A673 (cell line): ENCODE measurements around the gene CFAP298. TPM values are rescaled to one million over a fixed set of nuclear protein-coding genes. Genes with fewer than 3 reads are reported as not detected.
A peak's percentile ranks its signal among the peaks of the same experiment; 100 is the strongest.

ENCODE experiments used
- BruUV-seq: library from RNA; stranded (reverse); fragments of 400-500 nt; replicated peaks from 2 replicates; lab custom pipeline; 2021; lab: Mats Ljungman, UMichigan
- CTCF ChIA-PET: fragments of 300-600 bp; sonication (Branson Sonifier 250); formaldehyde crosslinking; loops from one replicate; lab custom pipeline; 2022; ENCODE audit warnings: antibody characterized with exemption; lab: Charles Lee
- POLR2A ChIA-PET: fragments of 300-600 bp; sonication (Branson Sonifier 250); formaldehyde crosslinking; loops from one replicate; lab custom pipeline; 2022; ENCODE audit warnings: antibody characterized with exemption; ENCODE audit not compliant: low non-redundant PET; lab: Charles Lee
- DNase-seq: peaks from one replicate; pipeline ENCODE4 v3.0.0-alpha.2; 2015; ENCODE audit warnings: low spot score
- H3K27ac ChIP-seq: fragments of 200-600 bp; sonication (generic); 2 replicates; pipeline ENCODE4 v1.5.1; 2016; ENCODE audit warnings: mixed run types, low read depth, mild to moderate bottlenecking, mixed read lengths, antibody characterized with exemption, low read length; ENCODE audit not compliant: poor library complexity, severe bottlenecking
- H3K27me3 ChIP-seq: fragments of 200-600 bp; sonication (generic); replicated peaks from 2 replicates; pipeline ENCODE4 v1.6.1; 2017; ENCODE audit warnings: mixed run types, low read depth, mild to moderate bottlenecking, mixed read lengths, antibody characterized with exemption, low read length; ENCODE audit not compliant: insufficient read depth, poor library complexity
- H3K36me3 ChIP-seq: fragments of 200-600 bp; sonication (generic); 2 replicates; pipeline ENCODE4 v1.6.1; 2016; ENCODE audit warnings: mixed run types, mild to moderate bottlenecking, mixed read lengths, antibody characterized with exemption, low read length; ENCODE audit not compliant: insufficient read depth, poor library complexity, severe bottlenecking
- H3K4me1 ChIP-seq: fragments of 200-600 bp; sonication (generic); 2 replicates; pipeline ENCODE4 v1.6.1; 2017; ENCODE audit warnings: mixed run types, mild to moderate bottlenecking, mixed read lengths, antibody characterized with exemption, low read length; ENCODE audit not compliant: insufficient read depth, poor library complexity, severe bottlenecking
- H3K4me3 ChIP-seq: fragments of 200-600 bp; sonication (generic); 2 replicates; pipeline ENCODE4 v1.5.1; 2016; ENCODE audit warnings: low read depth, mixed run types, mild to moderate bottlenecking, mixed read lengths, low read length; ENCODE audit not compliant: poor library complexity, severe bottlenecking
- H3K9me3 ChIP-seq: fragments of 200-600 bp; sonication (generic); 2 replicates; pipeline ENCODE4 v1.6.1; 2016; ENCODE audit warnings: mixed run types, low read depth, mild to moderate bottlenecking, mixed read lengths, antibody characterized with exemption, low read length; ENCODE audit not compliant: poor library complexity, severe bottlenecking
- CTCF ChIP-seq: fragments of 300-800, 200-600 bp; sonication (generic); conservative IDR thresholded peaks from 2 replicates; pipeline ENCODE4 v1.5.1; 2017; ENCODE audit warnings: low read depth, mild to moderate bottlenecking, antibody characterized with exemption, low read length, moderate library complexity, mixed read lengths
- EZH2 ChIP-seq: fragments of 200-600 bp; sonication (generic); IDR thresholded peaks from 2 replicates; pipeline ENCODE4 v1.6.1; 2017; ENCODE audit warnings: borderline replicate concordance, low read depth, mild to moderate bottlenecking, mixed read lengths, antibody characterized with exemption, low read length; ENCODE audit not compliant: poor library complexity, severe bottlenecking
- intact Hi-C: fragments of 100-400 bp; cut with micrococcal nuclease; formaldehyde crosslinking; loops from one replicate; pipeline ENCODE4 v1.10.0; 2022; ENCODE audit not compliant: unreplicated experiment
- total RNA-seq: library from RNA; stranded (reverse); gene quantifications from 2 replicates; pipeline ENCODE4 v1.2.3, GENCODE V29; 2021

The CFAP298 gene
- total RNA-seq, 1 experiment from 2014 or later: 55.2 TPM

DNA sequence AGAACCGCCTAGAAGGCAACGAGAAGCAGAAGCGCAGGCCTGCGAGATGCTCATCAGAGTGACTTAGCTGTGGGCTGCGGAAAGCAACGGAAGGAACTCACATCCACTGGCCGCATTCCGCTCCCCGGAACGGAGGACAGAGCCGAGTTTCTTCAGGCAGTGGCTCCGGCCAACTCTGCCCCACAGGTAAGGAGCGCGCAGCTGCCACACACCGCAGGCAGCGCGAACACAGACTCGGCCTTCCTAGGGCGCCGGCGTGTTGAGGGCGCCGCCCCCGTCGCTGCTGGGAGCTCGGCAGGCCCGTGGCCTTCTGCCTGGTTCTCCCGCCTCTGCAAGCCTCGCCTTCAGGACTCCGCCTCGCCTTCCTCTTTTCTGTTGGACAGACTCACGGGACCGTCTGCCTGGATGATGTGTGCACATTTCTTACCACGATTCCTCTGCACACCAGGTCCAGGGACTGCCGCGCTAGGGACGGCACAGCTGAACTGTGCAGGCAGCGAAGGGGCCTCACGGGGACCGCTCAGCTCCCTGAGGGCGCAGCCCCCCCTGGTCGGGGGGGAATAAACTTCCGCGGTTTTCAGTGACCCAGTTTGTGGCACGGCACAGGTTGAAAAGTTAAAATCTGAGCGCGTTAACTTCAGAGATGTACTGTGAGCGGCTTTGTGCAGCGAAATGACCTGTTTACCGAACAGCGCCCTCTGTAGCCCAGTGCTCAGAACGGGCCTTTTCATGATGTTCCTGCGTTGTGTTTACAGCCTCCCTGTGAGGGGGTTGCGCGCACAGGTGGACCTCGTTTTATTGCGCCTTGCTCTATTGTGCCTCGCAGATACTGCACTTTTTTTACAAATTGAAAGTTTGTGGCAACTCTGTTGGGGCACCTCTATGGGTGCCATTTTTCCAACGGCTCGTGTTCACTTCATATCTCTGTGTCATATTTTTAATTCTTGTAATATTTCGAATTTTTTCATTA is 42.6 kb downstream of the CFAP298 start:
- Histone ChIP-seq H3K27ac (peak overlapping the region; percentile 41), H3K36me3 (no peaks in the 10 kb centered on the region), H3K4me1 (no peaks in the 10 kb centered on the region), H3K27me3 (no peaks in the 10 kb centered on the region), H3K9me3 (peaks cover 1% of the 10 kb centered on the region), H3K4me3 (peak overlapping the region; percentile 56)
- TF ChIP-seq EZH2 (no peak), CTCF (peak; percentile 93)
- CTCF ChIA-PET: interaction anchor here (0.7 to 1.3 kb wide), 3 partner anchors 31 to 208 kb away, joined by 3 to 6 read pairs (median 4); no protein-coding TSS in a partner anchor
- DNase-seq: peak; percentile 85
- BruUV-seq: no TSS peak
- POLR2A ChIA-PET: no interaction called here
- intact Hi-C loops: no loop called here

DNA sequence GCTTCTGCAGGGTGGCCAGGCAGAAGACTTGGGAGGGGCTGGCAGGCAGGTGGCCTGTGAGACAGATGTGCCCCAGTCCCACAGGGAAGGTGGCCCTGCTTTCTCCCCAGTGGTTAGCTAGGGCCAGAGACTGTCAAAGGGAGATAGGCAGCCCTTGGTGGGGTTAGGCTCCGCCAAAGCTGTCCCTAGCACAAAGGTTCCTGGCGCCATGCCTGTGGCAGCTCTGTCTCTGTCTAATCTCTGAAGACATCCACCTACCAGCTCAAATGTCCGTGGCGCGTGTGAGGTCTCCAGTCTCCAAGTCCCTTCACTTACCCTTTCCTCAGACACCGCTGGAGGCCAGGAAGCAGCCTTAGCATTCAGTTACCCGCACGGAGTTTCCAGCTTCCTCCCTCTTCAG is 44.6 kb downstream of the CFAP298 start:
- no peaks in the 10 kb centered on the region for H3K4me1 ChIP-seq
- no peak overlapping the region for H3K27ac ChIP-seq
- no peaks in the 10 kb centered on the region for H3K36me3 ChIP-seq

More for the DNA sequence above, 44.6 kb downstream of the CFAP298 start:
- H3K9me3 ChIP-seq: peaks cover 4% of the 10 kb centered on the region
- no peaks in the 10 kb centered on the region for H3K27me3 ChIP-seq
- intact Hi-C loops: no loop called here
- ChIA-PET CTCF (interaction anchor here (1.0 kb wide), 1 partner anchor 164 kb away, joined by 3 read pairs; no protein-coding TSS in a partner anchor), POLR2A (no interaction called here)
- TF ChIP-seq CTCF: no peak
- no peak for TF ChIP-seq EZH2
- no TSS peak for BruUV-seq
- H3K4me3 ChIP-seq: no peak overlapping the region
- DNase-seq: no peak
